H1 (cell line): ENCODE data around the gene ZNF764. TPM values are rescaled to one million over a fixed set of nuclear protein-coding genes. Genes with fewer than 3 reads are reported as not detected.

Experiments
- BCL11A ChIP-seq, 2 experiments: IDR thresholded peaks; one replicate each; pipeline ENCODE4 v1.6.1; 2011; ENCODE audit warnings: low read depth in 2 of 2, low read length in 2 of 2, mild to moderate bottlenecking in 2 of 2
- FOSL1 ChIP-seq: IDR thresholded peaks from 2 replicates; pipeline ENCODE4 v1.6.1; 2011; ENCODE audit warnings: mild to moderate bottlenecking, low read depth, low read length, moderate library complexity; ENCODE audit not compliant: insufficient read depth
- GABPA ChIP-seq: IDR thresholded peaks from 2 replicates; pipeline ENCODE4 v1.6.1; 2011; ENCODE audit warnings: mild to moderate bottlenecking, low read length, moderate library complexity, borderline replicate concordance; ENCODE audit not compliant: insufficient read depth
- JUND ChIP-seq: IDR thresholded peaks from 2 replicates; pipeline ENCODE4 v1.6.1; 2011; ENCODE audit warnings: mild to moderate bottlenecking, improper control_type of control experiment, low read length
- KDM4A ChIP-seq: IDR thresholded peaks from one replicate; pipeline ENCODE4 v1.7.1; 2012; ENCODE audit warnings: low read depth, mild to moderate bottlenecking, moderate library complexity, low read length, inconsistent platforms; ENCODE audit not compliant: severe bottlenecking
- MAFK ChIP-seq: IDR thresholded peaks from 2 replicates; pipeline ENCODE4 v1.6.1; 2012; ENCODE audit warnings: low read depth, mild to moderate bottlenecking, improper control_type of control experiment, low read length
- POLR2A ChIP-seq, 2 experiments: IDR thresholded peaks; 1 replicate in 1 of 2; 2 replicates in 1 of 2; pipeline ENCODE4 v1.6.1; 2011; ENCODE audit warnings: low read depth in 2 of 2, low read length in 2 of 2, mild to moderate bottlenecking in 2 of 2; ENCODE audit errors: control extremely low read depth in 1 of 2
- RAD21 ChIP-seq, 2 experiments: IDR thresholded peaks in 1 of 2; conservative IDR thresholded peaks in 1 of 2; 2 replicates each; pipeline ENCODE4 v1.6.1; 2011; ENCODE audit warnings: low read depth in 2 of 2, low read length in 2 of 2, improper control_type of control experiment in 1 of 2, inconsistent platforms in 1 of 2, mild to moderate bottlenecking in 1 of 2, moderate library complexity in 1 of 2
- RNF2 ChIP-seq: fragments of 200-900, 300-1000 bp; sonication (generic); IDR thresholded peaks from 2 replicates; pipeline ENCODE4 v1.7.1; 2016; ENCODE audit warnings: borderline replicate concordance, low read depth, mild to moderate bottlenecking, antibody characterized with exemption, low read length; ENCODE audit not compliant: poor library complexity, severe bottlenecking; ENCODE audit errors: missing control alignments
- RXRA ChIP-seq: IDR thresholded peaks from 2 replicates; pipeline ENCODE4 v1.6.1; 2011; ENCODE audit warnings: low read depth, mild to moderate bottlenecking, low read length, moderate library complexity; ENCODE audit not compliant: insufficient read depth
- SIN3A ChIP-seq, 2 experiments: IDR thresholded peaks in 1 of 2; conservative IDR thresholded peaks in 1 of 2; 2 replicates each; pipeline ENCODE4 v1.6.1; 2011 to 2012; ENCODE audit warnings: low read length in 2 of 2, improper control_type of control experiment in 1 of 2, low read depth in 1 of 2, mild to moderate bottlenecking in 1 of 2
- SIRT6 ChIP-seq: IDR thresholded peaks from one replicate; pipeline ENCODE4 v1.7.1; 2012; ENCODE audit warnings: low read length, inconsistent platforms
- SIX5 ChIP-seq: IDR thresholded peaks from 2 replicates; pipeline ENCODE4 v1.6.1; 2011; ENCODE audit warnings: mild to moderate bottlenecking, low read depth, low read length
- SP2 ChIP-seq: IDR thresholded peaks from 2 replicates; pipeline ENCODE4 v1.6.1; 2012; ENCODE audit warnings: mild to moderate bottlenecking, low read length, inconsistent platforms
- SP4 ChIP-seq: IDR thresholded peaks from 2 replicates; pipeline ENCODE4 v1.6.1; 2012; ENCODE audit warnings: low read length, inconsistent platforms
- SUZ12 ChIP-seq: fragments of 200-600 bp; sonication (generic); IDR thresholded peaks from 2 replicates; pipeline ENCODE4 v1.6.1; 2012; ENCODE audit warnings: mild to moderate bottlenecking, inconsistent platforms, low read length, moderate library complexity, mixed read lengths
- TEAD4 ChIP-seq: IDR thresholded peaks from 2 replicates; pipeline ENCODE4 v1.6.1; 2012; ENCODE audit warnings: low read depth, low read length, inconsistent platforms, mixed read lengths
- ZNF274 ChIP-seq: IDR thresholded peaks from 2 replicates; pipeline ENCODE4 v1.7.0; 2012; ENCODE audit warnings: low read length, borderline replicate concordance; ENCODE audit errors: extremely low read depth
- polyA plus RNA-seq, 7 experiments: library from polyadenylated mRNA; depleted of rRNA in 3 of 7; stranded (reverse) in 5 of 7; unstranded in 2 of 7; fragments of >200 nt in 5 of 7; fragments of 200-250 nt in 2 of 7; gene quantifications; 1 replicate in 5 of 7; 2 replicates in 1 of 7; 4 replicates in 1 of 7; pipeline versions ENCODE4 v1.2.1 to v1.2.3, GENCODE V29; 2011 to 2013; ENCODE audit warnings: missing spikeins in 2 of 7, mixed read lengths in 2 of 7
- total RNA-seq: library from RNA; stranded (reverse); fragmentation: NEBNext Ultra II Directional; extraction: Animal tissue kit (Norgen Biotek cat#: 25700); gene quantifications from 2 replicates; pipeline ENCODE4 v1.2.1, GENCODE V29; 2021
- TF ChIP-seq, protein P1 (sequence below): IDR thresholded peaks from 2 replicates; pipeline ENCODE4 v1.6.1; 2012; ENCODE audit warnings: inconsistent platforms
- TF ChIP-seq, protein P2 (sequence below), 3 experiments: IDR thresholded peaks; 1 replicate in 2 of 3; 2 replicates in 1 of 3; pipeline versions ENCODE4 v1.5.1 to v1.6.1; 2011; ENCODE audit warnings: low read length in 3 of 3, mild to moderate bottlenecking in 3 of 3, inconsistent platforms in 2 of 3, low read depth in 1 of 3, moderate library complexity in 1 of 3; ENCODE audit not compliant: insufficient read depth in 1 of 3; ENCODE audit errors: control extremely low read depth in 1 of 3

ZNF764 gene
- total and polyA plus RNA-seq, 2 of the 8 experiments (the other 6 are each of a cell fraction or from before 2014, with no cell fraction given), result 5.7 to 7.7 TPM

DNA sequence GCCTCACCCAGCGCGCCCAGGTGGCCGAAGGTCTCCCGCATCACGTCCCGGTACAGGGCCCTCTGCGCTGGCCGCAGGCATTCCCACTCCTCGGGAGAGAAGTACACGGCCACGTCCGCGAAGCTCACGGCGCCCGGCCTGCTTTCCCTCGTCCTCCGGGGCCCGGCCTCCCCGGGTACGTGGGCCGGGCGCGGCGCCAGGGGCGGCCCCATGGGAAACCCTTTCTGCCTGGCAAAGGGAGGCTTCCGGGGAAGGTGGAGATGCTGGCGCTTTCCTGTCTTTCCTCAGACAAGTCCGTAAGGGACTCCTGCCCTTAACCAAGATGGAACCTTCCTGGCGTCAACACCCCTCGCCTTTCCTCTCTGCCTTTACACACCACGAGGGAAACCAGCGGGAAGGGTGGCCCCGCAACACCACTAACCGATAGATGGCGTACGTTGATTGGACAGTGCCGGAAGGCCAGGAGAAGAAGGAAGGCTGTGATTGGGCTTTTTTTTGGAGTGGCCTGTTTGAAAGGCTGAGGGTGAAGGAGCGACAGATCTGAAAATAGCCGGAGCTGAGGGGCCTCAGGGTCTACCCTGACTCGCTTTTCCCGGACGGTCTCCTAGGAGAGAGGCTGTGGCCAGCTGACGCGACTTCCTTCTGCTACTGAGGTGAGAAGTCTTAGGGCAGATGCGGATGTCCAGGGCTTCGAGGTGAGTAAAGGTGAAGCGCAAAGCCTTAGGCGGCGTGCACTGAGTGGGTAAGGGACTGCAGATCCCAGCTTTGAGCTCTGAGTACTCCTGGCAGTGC is 27.4 kb upstream of the ZNF764 start, which contains the start of gene ZNF785 (continued):
- TF ChIP-seq SP2 (no peak), JUND (no peak), GABPA (no peak), POLR2A (IDR thresholded peaks at IDR 0.05; ENCODE audit: control extremely low read depth in 1 of 2, low read depth in 2 of 2, low read length in 2 of 2) (peak; percentile 12 to 43; a peak in 2 of 3 replicates), KDM4A (peak; percentile 85), BCL11A (IDR thresholded peaks at IDR 0.05; ENCODE audit: low read depth in 2 of 2, low read length in 2 of 2) (no peak), MAFK (no peak), FOSL1 (no peak), RAD21 (IDR thresholded peaks at IDR 0.05 in 1 of 2, conservative IDR thresholded peaks at IDR 0.05 in 1 of 2; ENCODE audit: low read depth in 2 of 2, low read length in 2 of 2) (peak; percentile 6 to 20; a peak in 3 of 4 replicates), RXRA (no peak), SUZ12 (no peak), SIRT6 (no peak), ZNF274 (no peak), RNF2 (no peak), SP4 (peak; percentile 68; the same call in 1 of the 2 replicates), TEAD4 (no peak), SIN3A (conservative IDR thresholded peaks at IDR 0.05 in 1 of 2, IDR thresholded peaks at IDR 0.05 in 1 of 2; ENCODE audit: low read depth in 1 of 2, low read length in 2 of 2) (peak; percentile 38 to 94; a peak in 2 of 4 replicates), SIX5 (peak; percentile 48; the same call in 1 of the 2 replicates)
- TF ChIP-seq, protein P1, sequence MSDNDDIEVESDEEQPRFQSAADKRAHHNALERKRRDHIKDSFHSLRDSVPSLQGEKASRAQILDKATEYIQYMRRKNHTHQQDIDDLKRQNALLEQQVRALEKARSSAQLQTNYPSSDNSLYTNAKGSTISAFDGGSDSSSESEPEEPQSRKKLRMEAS, result peak; percentile 100
- TF ChIP-seq, protein P2, sequence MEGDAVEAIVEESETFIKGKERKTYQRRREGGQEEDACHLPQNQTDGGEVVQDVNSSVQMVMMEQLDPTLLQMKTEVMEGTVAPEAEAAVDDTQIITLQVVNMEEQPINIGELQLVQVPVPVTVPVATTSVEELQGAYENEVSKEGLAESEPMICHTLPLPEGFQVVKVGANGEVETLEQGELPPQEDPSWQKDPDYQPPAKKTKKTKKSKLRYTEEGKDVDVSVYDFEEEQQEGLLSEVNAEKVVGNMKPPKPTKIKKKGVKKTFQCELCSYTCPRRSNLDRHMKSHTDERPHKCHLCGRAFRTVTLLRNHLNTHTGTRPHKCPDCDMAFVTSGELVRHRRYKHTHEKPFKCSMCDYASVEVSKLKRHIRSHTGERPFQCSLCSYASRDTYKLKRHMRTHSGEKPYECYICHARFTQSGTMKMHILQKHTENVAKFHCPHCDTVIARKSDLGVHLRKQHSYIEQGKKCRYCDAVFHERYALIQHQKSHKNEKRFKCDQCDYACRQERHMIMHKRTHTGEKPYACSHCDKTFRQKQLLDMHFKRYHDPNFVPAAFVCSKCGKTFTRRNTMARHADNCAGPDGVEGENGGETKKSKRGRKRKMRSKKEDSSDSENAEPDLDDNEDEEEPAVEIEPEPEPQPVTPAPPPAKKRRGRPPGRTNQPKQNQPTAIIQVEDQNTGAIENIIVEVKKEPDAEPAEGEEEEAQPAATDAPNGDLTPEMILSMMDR (IDR thresholded peaks at IDR 0.05; ENCODE audit: control extremely low read depth in 1 of 3, insufficient read depth in 1 of 3, low read depth in 1 of 3, low read length in 3 of 3), result peak in 2 of 3 experiments; percentile 26 to 29; a peak in 3 of 4 replicates
